ENCODE measurements around the gene LDB3.

LDB3 gene

DNA sequence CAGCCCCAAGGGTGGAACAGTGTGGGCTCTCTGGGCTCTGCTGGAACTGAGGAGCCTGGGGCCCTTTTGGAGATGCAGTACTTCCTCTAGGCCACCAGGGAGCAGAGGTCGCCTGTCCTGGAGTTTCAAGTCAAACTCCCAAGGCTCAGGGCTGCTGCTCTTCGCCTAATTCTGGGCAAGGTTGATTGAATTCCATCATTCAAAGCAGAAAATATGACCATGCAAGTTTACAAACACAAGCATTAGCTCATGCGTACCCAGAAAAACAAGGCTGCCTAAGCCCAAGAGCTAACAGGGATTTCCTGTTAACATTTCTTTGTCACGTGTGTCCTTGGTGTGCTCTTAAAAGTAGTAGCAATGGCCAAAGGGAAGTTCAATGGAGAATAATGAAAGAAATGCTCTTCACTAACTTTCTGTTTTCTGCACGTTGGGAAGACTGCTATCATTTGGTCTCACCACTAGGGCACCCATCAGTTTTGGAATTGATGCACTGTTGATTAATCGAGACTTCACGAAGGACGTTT lies 20.1 kb downstream of the LDB3 start:
- peak; percentile 9 for DNase-seq

- no peak for DNase-seq
Observed at GRCh38 chr10:86689146-86689545, 20.8 kb downstream of the LDB3 start.

- DNase-seq, result no peak
Observed at GRCh38 chr10:86690231-86690630, 21.9 kb downstream of the LDB3 start.

DNA sequence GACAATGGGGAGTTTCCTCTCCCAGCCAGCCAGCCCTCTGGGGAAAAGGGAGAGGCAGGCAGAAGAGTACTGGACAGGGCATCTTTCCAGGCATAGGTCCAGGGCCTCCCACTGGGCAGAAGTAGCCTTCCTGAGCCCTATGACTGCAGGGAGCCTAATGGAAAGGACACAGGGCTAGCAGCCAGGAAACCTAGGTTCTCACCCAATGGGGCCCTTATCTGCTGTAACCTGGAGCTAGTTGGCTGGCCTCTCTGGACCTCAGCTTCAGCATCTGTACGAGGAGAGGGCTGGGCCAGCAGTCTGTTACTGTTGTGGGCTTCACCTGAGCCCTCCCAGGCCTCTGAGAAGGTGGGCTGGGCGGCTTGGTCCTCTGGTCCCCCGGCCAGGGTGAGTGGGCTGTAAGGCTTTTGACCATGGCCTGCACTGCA lies 22.4 kb downstream of the LDB3 start:
- no peak for DNase-seq

DNA sequence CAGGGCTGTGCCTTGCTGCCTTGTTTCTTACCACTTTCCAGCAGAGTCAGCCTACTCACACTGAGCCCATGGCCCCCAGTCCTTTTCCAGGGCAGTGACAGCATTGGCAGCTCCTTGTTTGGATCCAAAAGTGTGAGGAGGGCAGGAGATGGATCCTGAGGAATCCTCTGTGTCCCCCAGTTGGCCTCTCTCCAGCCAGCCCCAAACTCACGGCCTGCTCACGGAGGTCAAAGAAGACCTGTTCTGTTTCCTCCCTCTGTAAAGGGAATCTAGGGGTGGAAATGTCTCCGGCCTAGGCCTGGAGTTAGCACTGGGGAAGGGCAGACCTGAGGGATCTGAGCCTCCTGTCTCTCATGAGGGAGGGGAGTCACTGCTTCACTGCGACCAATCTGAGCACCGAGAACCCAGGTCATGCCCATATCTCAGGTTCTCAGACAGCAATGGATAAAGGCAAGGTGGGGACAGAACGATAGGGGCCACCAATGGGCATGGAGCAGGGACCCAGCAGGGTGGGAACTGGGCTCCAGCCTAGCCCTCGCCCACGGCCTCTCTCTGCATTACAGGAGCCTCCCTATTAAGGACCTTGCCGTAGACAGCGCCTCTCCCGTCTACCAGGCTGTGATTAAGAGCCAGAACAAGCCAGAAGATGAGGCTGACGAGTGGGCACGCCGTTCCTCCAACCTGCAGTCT lies 23.2 kb downstream of the LDB3 start:
- no peak for DNase-seq

DNA sequence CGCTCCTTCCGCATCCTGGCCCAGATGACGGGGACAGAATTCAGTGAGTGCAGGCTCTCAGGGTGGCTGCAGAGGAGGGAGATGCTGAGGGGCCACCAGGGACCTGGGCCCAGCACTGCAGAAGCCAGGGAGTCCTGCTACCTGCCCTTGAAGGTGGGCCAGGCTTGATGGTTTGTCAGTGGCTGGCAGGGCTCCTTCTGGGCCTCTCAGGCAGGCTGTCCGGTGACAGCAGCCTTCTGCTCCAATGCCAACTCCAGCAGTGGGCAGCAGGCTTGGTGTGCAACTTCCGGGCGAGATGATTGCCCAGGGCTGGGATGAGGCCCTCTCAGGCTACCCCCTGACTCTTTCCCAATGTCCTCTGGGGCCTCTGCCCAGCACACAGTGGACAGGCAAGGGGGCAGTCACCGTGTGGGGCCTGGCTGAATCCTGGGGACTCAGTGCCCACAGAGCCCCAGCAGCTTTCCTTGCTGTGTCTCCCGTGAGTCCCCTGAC lies 23.8 kb downstream of the LDB3 start:
- DNase-seq, result no peak

DNA sequence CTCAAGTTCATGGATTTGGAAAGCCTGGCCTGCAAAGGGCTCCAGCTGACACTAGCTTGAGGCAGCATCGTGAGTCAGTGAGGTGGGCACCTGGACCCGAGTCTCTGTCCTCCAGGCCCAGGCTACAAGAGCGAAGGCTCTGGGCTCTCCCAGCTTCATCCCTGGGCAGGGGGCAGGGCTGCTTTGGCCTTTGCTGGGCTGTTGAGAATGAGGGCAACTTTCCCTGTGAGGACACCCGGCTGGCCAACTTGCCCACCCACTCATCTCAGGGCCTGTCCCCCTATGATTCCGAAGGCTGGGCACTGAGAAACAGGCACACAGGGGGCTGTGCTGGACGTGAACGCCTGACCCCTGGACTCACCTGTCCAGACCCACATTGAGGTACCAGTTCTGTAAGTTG lies 24.4 kb downstream of the LDB3 start:
- no peak for DNase-seq

DNA sequence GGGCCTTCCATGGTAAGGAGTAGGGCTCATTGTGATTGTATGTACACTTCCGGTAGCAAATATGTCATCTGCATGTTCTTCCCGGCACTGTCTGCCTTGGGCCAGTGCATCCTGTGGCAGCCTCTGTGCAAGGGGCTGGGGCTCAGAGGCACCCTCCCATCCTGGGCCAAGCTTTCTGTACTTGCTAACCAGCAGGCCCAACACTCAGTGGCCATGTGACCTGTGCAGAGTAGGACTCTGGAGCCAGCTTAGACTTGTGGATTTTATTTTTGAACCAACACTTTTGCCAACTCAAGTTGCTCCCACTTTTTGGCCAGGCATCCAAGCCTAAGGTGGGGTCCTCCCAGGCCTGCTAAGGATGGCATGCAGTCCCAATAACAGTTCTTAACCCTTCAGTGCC lies 25.0 kb downstream of the LDB3 start:
- DNase-seq, result no peak

DNA sequence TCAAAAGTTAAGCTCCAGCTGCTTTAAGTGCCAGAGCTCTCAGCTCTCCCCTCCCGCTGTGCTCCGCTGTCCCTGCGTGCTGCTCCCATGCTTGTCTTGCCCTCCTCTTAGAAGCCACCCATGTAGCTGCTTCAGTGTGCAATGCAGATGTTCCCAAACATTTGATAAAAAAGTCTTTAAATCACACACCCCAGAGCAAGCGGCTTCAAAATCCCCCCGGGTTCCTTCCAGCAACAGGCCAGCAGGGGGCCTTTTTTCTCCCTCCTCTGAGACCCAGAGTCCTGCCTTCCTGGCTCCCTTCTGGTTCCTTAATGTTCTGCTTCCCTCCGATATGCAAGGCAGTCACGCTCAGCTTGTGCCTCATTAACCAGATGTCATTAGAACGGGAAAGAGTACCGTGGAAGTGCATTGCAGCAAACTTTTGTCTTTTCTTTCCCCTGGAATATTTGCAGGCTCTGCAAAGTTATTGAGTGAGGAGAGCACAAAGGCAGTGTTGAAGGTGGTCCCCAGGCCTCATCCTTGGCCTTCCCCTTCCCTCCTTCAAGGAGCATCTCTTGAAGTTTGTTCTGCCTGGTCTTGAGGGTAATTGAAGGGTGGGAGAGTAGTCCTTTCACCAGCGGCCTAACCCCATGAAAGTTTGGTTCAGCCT lies 25.5 kb downstream of the LDB3 start:
- no peak for DNase-seq

- no peak for DNase-seq
Observed at GRCh38 chr10:86698207-86698940, 30.1 kb downstream of the LDB3 start.

- DNase-seq, result no peak
Observed at GRCh38 chr10:86699125-86699524, 30.8 kb downstream of the LDB3 start.

DNA sequence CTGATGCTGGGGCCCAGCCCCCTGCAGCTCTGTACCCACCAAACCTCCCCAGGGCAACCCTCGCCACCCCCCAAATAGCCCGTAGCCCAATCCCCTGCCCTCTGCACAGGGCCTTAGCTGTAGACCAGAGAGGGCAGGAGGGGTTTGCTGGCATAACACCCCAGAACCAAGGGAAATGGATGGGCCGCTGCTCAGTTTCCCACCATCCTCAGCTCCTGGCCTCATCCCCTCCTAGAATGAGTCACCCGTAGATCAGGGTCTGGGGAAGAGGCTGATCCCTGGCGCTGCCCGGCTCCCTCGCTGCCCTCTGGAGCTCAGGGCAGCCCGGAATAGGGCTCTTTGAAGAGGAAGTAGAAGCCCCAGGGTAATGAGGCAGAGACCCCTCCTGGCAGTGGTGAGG lies 31.2 kb downstream of the LDB3 start:
- no peak for DNase-seq

- DNase-seq, result no peak
Observed at GRCh38 chr10:86699991-86700840, 31.9 kb downstream of the LDB3 start.

DNA sequence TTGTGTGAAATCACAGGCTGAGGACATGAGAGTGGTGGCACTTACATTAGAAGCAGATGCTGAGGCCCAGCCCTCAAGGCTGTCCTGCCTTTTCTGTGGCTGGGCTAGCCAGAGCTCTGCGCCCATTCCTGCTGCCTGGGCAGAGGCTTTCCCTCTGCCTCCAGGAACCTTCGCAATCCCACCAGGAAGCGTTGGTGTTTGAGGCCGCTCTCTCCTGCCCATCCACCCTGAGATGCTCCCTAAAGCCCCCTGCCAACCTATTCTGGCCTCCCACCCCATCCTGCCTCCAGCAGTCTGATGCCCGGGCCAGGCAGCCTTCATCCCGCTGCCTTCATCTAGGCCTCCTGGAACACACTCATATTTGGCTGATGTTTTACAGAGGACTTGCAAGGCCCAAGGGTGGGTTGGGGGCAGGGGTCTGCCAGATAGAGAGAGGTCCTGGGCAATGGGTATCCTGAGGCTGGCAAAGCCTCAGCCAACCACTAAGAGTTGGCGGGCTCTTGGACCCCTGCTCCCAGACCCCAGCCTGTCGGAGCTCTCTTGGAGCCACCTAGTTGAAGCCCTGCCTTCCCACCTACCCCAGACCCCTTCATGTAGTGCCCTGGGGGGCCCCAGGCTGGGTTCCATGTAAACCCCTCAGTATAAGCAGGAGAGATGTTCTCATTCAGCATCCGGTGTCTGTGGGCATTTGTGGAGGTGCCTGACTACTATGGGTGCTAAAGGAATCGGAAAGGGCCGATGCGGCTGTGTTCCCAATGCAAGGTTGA lies 32.7 kb downstream of the LDB3 start:
- no peak for DNase-seq

DNA sequence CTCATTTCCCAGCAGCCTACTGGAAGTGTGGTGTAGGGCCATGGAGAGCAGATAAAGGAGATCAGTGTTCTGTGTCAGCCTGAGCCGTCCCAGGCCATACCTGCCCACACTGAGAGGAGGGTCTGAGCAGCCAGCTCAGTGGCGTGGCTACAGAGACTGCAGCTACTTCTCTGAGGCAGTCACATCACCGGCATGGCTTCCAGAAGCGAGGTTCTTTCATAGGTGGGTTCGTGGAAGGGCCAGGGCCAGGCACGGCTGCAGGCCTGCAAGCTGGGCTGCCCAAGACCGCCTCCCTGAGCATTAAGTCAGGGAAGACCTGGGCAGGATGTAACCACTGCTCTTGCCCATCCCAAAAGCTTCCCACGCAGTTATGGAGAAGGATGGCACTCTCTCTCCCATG lies 34.9 kb downstream of the LDB3 start:
- no peak for DNase-seq

- no peak for DNase-seq
Observed at GRCh38 chr10:86705139-86705538, 36.8 kb downstream of the LDB3 start.

DNA sequence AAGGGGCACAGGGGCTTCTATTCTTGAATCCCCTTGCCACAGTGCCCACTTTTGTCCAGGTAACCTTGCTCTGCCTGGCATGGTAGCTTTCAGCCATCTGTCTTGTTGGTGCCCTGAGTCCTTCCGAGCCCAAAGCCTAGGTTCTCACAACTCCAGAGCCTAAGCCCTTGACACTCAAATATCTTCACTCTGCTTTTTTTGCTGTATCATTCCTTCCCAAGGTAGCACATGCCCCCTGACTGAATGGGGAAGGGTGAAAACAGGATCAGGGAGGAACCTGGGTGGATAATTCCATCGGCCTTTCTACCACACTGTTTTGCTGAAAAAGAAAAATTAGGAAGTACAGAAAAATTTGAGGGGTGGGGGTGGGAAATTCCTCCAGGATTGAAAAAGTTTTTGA lies 37.6 kb downstream of the LDB3 start:
- DNase-seq, result no peak

GRCh38 chr10:86706401-86706841 lies 38.1 kb downstream of the LDB3 start:
- DNase-seq, result no peak

DNA sequence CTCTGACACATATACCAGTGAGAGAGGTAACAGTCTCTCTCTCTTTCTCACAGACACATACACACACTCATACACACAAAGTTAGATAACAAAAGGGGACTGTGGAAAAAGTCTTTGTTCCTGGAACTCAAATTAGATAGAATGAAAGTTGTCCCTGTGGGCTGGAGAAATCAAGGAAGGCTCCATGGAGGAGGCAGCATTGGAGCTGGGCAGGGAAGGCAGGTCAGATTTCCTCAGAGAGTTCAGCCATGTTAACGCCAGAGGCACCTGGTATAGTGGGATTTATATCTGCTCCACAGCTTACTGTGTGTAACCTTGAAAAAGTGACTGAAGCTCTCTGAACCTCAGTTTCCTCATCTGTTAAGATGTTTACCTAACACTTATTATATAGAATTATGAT lies 38.7 kb downstream of the LDB3 start:
- DNase-seq, result no peak

DNA sequence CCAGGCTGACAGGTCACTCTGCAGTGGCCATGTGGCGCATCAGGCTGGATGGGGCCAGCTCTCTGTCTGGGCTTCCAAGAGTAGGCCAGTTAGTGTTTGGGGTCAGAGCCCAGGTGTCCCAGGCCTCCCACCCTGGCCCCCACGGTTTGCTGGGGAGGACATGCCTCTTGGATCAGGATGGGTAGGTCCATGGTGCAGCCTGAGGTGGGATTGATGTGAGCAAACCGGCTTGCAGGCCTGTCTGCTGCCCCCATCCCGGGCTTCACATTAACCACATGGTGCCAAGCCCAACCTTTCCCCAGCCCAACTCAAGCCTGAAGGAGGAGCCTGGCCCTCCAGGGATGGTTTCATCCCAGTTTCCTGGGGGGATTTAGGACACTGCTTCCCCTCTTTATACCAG lies 39.2 kb downstream of the LDB3 start:
- DNase-seq, result no peak

DNA sequence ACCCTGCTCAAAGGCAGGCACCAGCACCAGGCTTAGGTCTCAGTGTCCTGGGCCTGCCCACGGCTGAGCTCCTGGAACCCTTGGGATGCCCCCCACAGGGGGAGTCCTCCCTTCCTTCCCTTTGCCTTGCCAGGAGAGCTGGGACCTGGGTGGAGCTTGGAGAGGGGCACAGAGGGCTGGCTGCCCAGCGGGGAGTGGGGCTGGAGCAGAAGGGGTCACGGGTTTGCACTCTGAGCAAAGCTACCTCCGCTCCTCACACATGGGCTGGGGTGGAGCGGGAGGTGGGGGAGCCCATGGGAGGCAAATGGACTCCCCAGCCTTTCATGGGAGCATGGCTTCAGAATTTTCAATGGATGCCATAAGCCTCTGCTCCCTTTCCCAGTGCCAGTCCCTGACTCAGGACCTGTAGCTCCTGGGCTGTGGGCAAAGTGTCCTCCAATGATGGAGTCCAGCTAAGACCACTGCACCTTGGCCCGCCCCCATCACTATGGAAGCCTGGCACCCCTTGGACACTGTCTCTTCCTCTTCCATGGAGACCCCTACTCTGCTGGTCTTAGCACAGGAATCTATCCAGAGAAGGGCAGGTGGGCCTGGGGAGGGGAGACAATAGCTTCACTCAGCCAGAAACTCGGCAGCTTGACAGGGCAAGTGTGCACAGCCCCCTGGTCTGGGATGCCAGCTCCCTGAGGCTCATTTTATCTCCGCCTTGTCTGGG lies 39.9 kb downstream of the LDB3 start:
- no peak for DNase-seq

Measured in NCI-H1694 (cell line).